Subcutaneous adipose tissue (tissue), 4 donors: ENCODE data around the gene OOEP. TPM values are rescaled to one million over a fixed set of nuclear protein-coding genes. Genes with fewer than 3 reads are reported as not detected.

Experiments used
- CTCF ChIP-seq: fragments of 450-650 bp; IDR thresholded peaks from one replicate; pipeline ENCODE4 v1.5.1; 2016; ENCODE audit warnings: low read depth, mild to moderate bottlenecking, control low read depth, antibody characterized with exemption, moderate library complexity
- total RNA-seq, 4 donors: library from RNA; depleted of rRNA; stranded (reverse); fragments of >200 nt; gene quantifications; one replicate each; pipeline ENCODE4 v1.1.0, GENCODE V29; 2016

The OOEP gene
- total RNA-seq, 4 donors from 2014 or later: not detected

- TF ChIP-seq CTCF: no peak
These were observed 21.0 kb downstream of the OOEP start for GRCh38 chr6:73348550-73349204.

- TF ChIP-seq CTCF: no peak
These were observed 26.5 kb downstream of the OOEP start for GRCh38 chr6:73343164-73343563.

- TF ChIP-seq CTCF: no peak
These were observed 27.5 kb downstream of the OOEP start for GRCh38 chr6:73342174-73342573.

- no peak for TF ChIP-seq CTCF
These were observed 28.4 kb downstream of the OOEP start for GRCh38 chr6:73341335-73341734.

- TF ChIP-seq CTCF: no peak
These were observed 29.6 kb downstream of the OOEP start for GRCh38 chr6:73340048-73340447.

GRCh38 chr6:73339340-73339739 is 30.4 kb downstream of the OOEP start:
- TF ChIP-seq CTCF: no peak

GRCh38 chr6:73329201-73329600 is 40.5 kb downstream of the OOEP start:
- no peak for TF ChIP-seq CTCF
